Measurements from ENCODE around the gene FAM107B.
"Not testable (repeated sequence)": the region's sequence is repeated elsewhere in the genome, so short reads cannot be mapped to it uniquely, and the experiment has no call there.

FAM107B gene

DNA sequence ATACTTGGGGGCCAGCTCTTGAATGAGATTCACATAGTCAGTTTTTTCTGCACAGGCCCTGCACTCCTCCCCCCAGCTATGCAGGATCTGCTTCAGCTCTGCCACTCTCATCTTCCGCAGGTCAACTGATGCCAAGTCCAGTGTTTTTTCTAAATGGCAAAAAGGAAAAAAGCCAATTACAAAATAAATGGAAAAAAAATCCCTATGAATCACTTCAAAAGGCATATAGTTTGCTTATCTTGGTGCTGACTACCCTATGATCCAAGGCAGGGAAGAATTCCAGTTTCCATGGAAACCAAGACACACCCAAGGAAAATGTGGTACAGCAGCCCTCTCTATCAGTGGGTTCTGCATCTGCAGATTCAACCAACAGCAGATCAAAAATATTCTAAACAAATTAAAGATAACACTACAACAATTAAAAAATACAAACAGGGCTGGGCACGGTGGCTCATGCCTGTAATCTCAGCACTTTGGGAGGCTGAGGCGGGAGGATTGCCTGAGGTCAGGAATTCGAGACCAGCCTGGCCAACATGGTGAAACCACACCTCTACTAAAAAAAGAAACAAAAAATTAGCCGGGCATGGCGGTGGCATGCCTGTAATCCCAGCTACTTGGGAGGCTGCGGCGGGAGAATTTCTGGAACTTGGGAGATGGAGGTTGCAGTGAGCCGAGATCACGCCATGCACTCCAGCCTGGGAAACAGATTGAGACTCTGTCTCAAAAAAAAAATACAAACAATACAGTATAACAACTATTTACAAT is 45.5 kb upstream of the FAM107B start:
- DNase-seq (ENCODE audit: low read depth) = peak; percentile 48
- TF ChIP-seq CTCF (IDR thresholded peaks at IDR 0.05; ENCODE audit: insufficient read depth, low read depth, low read length, missing control alignments) = no peak
- H3K4me3 ChIP-seq (ENCODE audit: low read length) = no peak overlapping the region

DNA sequence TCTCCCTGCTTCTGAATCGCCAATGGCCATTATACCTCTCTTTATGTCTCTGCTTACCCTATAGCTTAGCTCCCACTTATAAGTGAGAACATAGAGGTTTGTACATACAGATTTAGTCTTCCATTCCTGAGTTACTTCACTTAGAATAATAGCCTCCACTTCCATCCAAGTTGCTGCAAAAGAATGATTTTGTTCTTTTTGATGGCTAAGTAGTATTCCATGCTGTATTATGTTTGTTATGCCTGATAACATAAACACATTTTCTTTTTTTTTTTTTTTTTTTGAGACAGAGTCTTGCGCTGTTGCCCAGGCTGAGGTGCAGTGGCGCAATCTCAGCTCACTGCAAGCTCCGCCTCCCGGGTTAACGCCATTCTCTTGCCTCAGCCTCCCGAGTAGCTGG is 42.0 kb upstream of the FAM107B start:
- not testable (repeated sequence) for DNase-seq (ENCODE audit: low read depth); H3K4me3 ChIP-seq (ENCODE audit: low read length)

- DNase-seq (ENCODE audit: low read depth) = no peak
- no peak for TF ChIP-seq CTCF (IDR thresholded peaks at IDR 0.05; ENCODE audit: insufficient read depth, low read depth, low read length, missing control alignments)
Measured at GRCh38 chr10:14815681-14816080, 41.0 kb upstream of the FAM107B start.

GRCh38 chr10:14812271-14812670 is 37.6 kb upstream of the FAM107B start:
- DNase-seq (ENCODE audit: low read depth) = no peak
- no peak for TF ChIP-seq CTCF (IDR thresholded peaks at IDR 0.05; ENCODE audit: insufficient read depth, low read depth, low read length, missing control alignments)
- no peak overlapping the region for H3K4me3 ChIP-seq (ENCODE audit: low read length)

More at GRCh38 chr10:14815681-14816080, 41.0 kb upstream of the FAM107B start:
- H3K4me3 ChIP-seq (ENCODE audit: low read length) = no peak overlapping the region

- peak; percentile 8 for DNase-seq (ENCODE audit: low read depth)
- no peak for TF ChIP-seq CTCF (IDR thresholded peaks at IDR 0.05; ENCODE audit: insufficient read depth, low read depth, low read length, missing control alignments)
- no peak overlapping the region for H3K4me3 ChIP-seq (ENCODE audit: low read length)
Measured at GRCh38 chr10:14810969-14811953, 36.6 kb upstream of the FAM107B start.

- DNase-seq (ENCODE audit: low read depth) = no peak
- TF ChIP-seq CTCF (IDR thresholded peaks at IDR 0.05; ENCODE audit: insufficient read depth, low read depth, low read length, missing control alignments) = no peak
Measured at GRCh38 chr10:14806318-14806717, 31.6 kb upstream of the FAM107B start.

GRCh38 chr10:14803827-14804226 is 29.1 kb upstream of the FAM107B start:
- no peak for TF ChIP-seq CTCF (IDR thresholded peaks at IDR 0.05; ENCODE audit: insufficient read depth, low read depth, low read length, missing control alignments)
- no peak overlapping the region for H3K4me3 ChIP-seq (ENCODE audit: low read length)
- DNase-seq (ENCODE audit: low read depth) = no peak

More at GRCh38 chr10:14806318-14806717, 31.6 kb upstream of the FAM107B start:
- H3K4me3 ChIP-seq (ENCODE audit: low read length) = no peak overlapping the region

Measured in epithelial cell of esophagus (primary cell).